SKM-1 (cell line): ENCODE measurements around the gene PPP2R1A.

Source experiments
- DNase-seq: peaks from one replicate; lab custom pipeline; 2025; ENCODE audit not compliant: unreplicated experiment; lab: John Stamatoyannopoulos, UW

The PPP2R1A gene

GRCh38 chr19:52189735-52190486 is at the start of gene PPP2R1A:
TSS of gene PPP2R1A (plus strand) at chr19:52190052. CDS start at chr19:52190097, 45 bp downstream.
- DNase-seq, result peak; percentile 98

- no peak for DNase-seq
Observed at GRCh38 chr19:52141203-52141602, 48.6 kb upstream of the PPP2R1A start.

GRCh38 chr19:52142001-52142595 is 47.8 kb upstream of the PPP2R1A start:
- no peak for DNase-seq

GRCh38 chr19:52148256-52148655 is 41.6 kb upstream of the PPP2R1A start:
- no peak for DNase-seq

- no peak for DNase-seq
Observed at GRCh38 chr19:52155596-52156359, 34.1 kb upstream of the PPP2R1A start.

- DNase-seq, result no peak
Observed at GRCh38 chr19:52170304-52170703, 19.5 kb upstream of the PPP2R1A start.

- DNase-seq, result no peak
Observed at GRCh38 chr19:52170863-52171320, 19.0 kb upstream of the PPP2R1A start.

GRCh38 chr19:52171321-52172169 is 18.3 kb upstream of the PPP2R1A start, which contains the start of gene ZNF836:
TSS of gene ZNF836 (minus strand) at chr19:52171621. CDS start at chr19:52168072, 3,549 bp downstream.
- DNase-seq, result peak; percentile 10

- DNase-seq, result no peak
Observed at GRCh38 chr19:52172347-52172746, 17.5 kb upstream of the PPP2R1A start.

GRCh38 chr19:52176574-52176973 is 13.3 kb upstream of the PPP2R1A start:
- no peak for DNase-seq

- no peak for DNase-seq
Observed at GRCh38 chr19:52187407-52187806, 2.4 kb upstream of the PPP2R1A start.

- no peak for DNase-seq
Observed at GRCh38 chr19:52188822-52189734, 774 bp upstream of the PPP2R1A start.

- no peak for DNase-seq
Observed at GRCh38 chr19:52190487-52191293, 838 bp downstream of the PPP2R1A start.

- no peak for DNase-seq
Observed at GRCh38 chr19:52191389-52191788, 1.5 kb downstream of the PPP2R1A start.

GRCh38 chr19:52191951-52192350 is 2.1 kb downstream of the PPP2R1A start:
- DNase-seq, result no peak

- DNase-seq, result no peak
Observed at GRCh38 chr19:52196256-52196967, 6.6 kb downstream of the PPP2R1A start.

- no peak for DNase-seq
Observed at GRCh38 chr19:52197964-52198363, 8.1 kb downstream of the PPP2R1A start.

- no peak for DNase-seq
Observed at GRCh38 chr19:52198678-52199077, 8.8 kb downstream of the PPP2R1A start.
